SK-N-SH (cell line): ENCODE measurements around the gene PSMG3.

Source experiments
- EP300 ChIP-seq, 2 experiments: IDR thresholded peaks; 2 replicates each; pipeline versions ENCODE4 v1.4.0 to v1.6.1; 2012; ENCODE audit warnings: borderline replicate concordance in 1 of 2, low read depth in 1 of 2, low read length in 1 of 2
- FOXM1 ChIP-seq: IDR thresholded peaks from 2 replicates; pipeline ENCODE4 v1.4.0; 2012; ENCODE audit warnings: low read depth, mild to moderate bottlenecking
- NRF1 ChIP-seq: IDR thresholded peaks from 2 replicates; pipeline ENCODE4 v1.6.1; 2012; ENCODE audit warnings: low read depth, mild to moderate bottlenecking, low read length
- POLR2AphosphoS5 ChIP-seq: IDR thresholded peaks from 2 replicates; pipeline ENCODE4 v1.6.1; 2012; ENCODE audit warnings: low read depth, low read length
- RAD21 ChIP-seq: IDR thresholded peaks from 2 replicates; pipeline ENCODE4 v1.6.1; 2012; ENCODE audit warnings: mild to moderate bottlenecking, low read length
- TF ChIP-seq, protein P1 (sequence below): fragments of 200-600 bp; sonication (generic); IDR thresholded peaks from 2 replicates; pipeline ENCODE4 v1.6.1; 2017; ENCODE audit warnings: antibody characterized with exemption, mild to moderate bottlenecking, moderate library complexity
- TF ChIP-seq, protein P2 (sequence below): IDR thresholded peaks from 2 replicates; pipeline ENCODE4 v1.4.0; 2012; ENCODE audit warnings: low read depth

DNA sequence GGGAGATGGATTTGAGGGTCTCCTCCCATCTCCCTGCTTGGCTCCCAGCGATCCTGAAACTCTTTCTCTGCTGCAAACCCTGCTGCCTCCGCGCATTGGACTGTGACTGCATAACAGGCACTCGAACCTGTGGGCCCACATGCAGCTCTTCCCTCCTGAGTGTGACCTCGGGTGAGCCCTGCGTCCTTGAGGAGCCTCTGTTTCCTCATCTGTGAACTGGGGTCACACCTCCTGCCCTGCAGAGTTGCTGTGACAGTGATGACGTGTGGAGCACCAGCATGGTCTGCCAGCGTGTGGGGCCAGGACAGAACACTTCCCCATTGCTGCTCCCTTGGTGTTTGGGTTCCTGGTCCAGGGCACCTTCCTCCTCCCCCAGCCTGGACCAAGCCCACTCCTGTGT lies 46.9 kb upstream of the PSMG3 start:
- TF ChIP-seq, protein P1, sequence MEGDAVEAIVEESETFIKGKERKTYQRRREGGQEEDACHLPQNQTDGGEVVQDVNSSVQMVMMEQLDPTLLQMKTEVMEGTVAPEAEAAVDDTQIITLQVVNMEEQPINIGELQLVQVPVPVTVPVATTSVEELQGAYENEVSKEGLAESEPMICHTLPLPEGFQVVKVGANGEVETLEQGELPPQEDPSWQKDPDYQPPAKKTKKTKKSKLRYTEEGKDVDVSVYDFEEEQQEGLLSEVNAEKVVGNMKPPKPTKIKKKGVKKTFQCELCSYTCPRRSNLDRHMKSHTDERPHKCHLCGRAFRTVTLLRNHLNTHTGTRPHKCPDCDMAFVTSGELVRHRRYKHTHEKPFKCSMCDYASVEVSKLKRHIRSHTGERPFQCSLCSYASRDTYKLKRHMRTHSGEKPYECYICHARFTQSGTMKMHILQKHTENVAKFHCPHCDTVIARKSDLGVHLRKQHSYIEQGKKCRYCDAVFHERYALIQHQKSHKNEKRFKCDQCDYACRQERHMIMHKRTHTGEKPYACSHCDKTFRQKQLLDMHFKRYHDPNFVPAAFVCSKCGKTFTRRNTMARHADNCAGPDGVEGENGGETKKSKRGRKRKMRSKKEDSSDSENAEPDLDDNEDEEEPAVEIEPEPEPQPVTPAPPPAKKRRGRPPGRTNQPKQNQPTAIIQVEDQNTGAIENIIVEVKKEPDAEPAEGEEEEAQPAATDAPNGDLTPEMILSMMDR, result no peak
- TF ChIP-seq POLR2AphosphoS5 (no peak), FOXM1 (no peak), EP300 (IDR thresholded peaks at IDR 0.05; ENCODE audit: borderline replicate concordance in 1 of 2, low read depth in 1 of 2, low read length in 1 of 2) (no peak), RAD21 (no peak), NRF1 (no peak)
- TF ChIP-seq, protein P2, sequence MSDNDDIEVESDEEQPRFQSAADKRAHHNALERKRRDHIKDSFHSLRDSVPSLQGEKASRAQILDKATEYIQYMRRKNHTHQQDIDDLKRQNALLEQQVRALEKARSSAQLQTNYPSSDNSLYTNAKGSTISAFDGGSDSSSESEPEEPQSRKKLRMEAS, result no peak
